Left renal cortex interstitium (tissue), 4 donors: Measurements from ENCODE around the gene PTGER2. TPM values are rescaled to one million over a fixed set of nuclear protein-coding genes. Genes with fewer than 3 reads are reported as not detected.

Experiments
- DNase-seq, 4 donors: peaks; one replicate each; pipeline ENCODE4 v3.0.0-alpha.2; 2013; ENCODE audit warnings: low read depth in 4 of 4, low spot score in 2 of 4, missing footprints in 1 of 4
- polyA plus RNA-seq, 4 donors: library from polyadenylated mRNA; unstranded; fragments of 120-200 nt; gene quantifications; one replicate each; pipeline ENCODE4 v1.2.1, GENCODE V29; 2013; ENCODE audit not compliant: insufficient read length in 4 of 4

PTGER2 gene
- polyA plus RNA-seq, 4 donors = 5.6 to 6.5 (median 6.2) TPM

- DNase-seq = no peak
Measured at GRCh38 chr14:52333823-52334657, 19.9 kb downstream of the PTGER2 start.

GRCh38 chr14:52336241-52336640 is 22.1 kb downstream of the PTGER2 start:
- no peak for DNase-seq

- no peak for DNase-seq
Measured at GRCh38 chr14:52338051-52338681, 24.1 kb downstream of the PTGER2 start.

DNA sequence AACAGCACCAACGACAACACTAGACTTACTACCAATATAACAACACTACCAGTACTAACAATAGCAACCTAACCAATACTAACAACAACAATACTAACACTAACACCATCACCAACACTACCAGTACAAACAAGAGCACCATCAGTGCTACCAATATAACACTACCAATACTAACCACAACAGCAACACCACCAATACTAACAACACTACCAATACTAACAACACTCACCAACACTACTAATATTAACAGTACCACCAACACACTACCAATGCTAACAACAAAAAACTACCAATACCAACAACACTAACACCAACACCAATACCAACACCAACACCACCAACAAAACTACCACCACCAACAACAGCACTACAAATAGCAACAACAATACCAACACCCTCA is 25.1 kb downstream of the PTGER2 start:
- DNase-seq = no peak

- no peak for DNase-seq
Measured at GRCh38 chr14:52342849-52343596, 28.9 kb downstream of the PTGER2 start.

- no peak for DNase-seq
Measured at GRCh38 chr14:52346778-52347177, 32.7 kb downstream of the PTGER2 start.

- no peak for DNase-seq
Measured at GRCh38 chr14:52348279-52348678, 34.2 kb downstream of the PTGER2 start.

- no peak for DNase-seq
Measured at GRCh38 chr14:52348776-52349175, 34.7 kb downstream of the PTGER2 start.

GRCh38 chr14:52349731-52350130 is 35.6 kb downstream of the PTGER2 start:
- no peak for DNase-seq

- no peak for DNase-seq
Measured at GRCh38 chr14:52350445-52350844, 36.3 kb downstream of the PTGER2 start.

DNA sequence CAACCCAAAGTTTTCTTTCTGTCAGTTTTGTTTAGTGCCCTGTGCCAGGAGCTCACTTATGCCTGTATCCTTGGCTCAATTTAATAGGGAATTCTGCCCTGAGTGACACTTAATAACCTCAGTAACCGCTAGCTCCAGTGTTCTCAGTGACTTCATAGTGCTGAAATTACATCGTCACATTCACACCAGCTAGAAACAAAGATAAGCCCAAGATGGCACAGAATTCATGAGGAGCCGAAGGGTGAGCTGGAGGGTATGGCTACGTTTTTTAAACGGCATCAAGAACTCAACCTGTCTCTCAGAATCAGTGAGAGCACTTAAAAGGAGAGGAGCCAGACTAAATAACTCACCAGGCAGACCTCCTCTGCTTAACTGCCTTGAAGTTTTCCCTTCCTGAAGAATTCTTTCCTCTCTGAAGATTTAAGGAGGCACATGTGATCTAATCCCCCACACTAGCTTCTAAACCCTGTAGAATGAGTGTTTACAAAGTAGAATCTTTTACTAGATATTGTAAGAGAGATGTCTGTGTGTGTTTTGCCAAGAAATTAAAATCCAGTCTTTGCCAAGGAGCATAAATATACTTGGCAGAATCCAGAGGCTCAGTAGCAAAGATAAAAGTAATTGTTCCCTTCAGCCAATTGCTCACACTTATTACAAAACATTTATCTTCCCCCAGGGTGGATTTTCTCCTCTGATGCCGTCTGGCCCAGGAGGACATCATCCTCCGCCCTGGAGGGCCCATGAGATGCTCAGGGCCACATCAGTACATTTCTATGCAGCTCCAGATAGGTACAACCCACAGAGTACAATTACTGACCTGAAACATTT is 37.3 kb downstream of the PTGER2 start:
- DNase-seq = peak; percentile 55 to 88 (median 63)

- peak in 1 of 4 donors; percentile 53 for DNase-seq
Measured at GRCh38 chr14:52352061-52352491, 38.0 kb downstream of the PTGER2 start.

GRCh38 chr14:52352569-52352968 is 38.5 kb downstream of the PTGER2 start:
- DNase-seq = no peak

DNA sequence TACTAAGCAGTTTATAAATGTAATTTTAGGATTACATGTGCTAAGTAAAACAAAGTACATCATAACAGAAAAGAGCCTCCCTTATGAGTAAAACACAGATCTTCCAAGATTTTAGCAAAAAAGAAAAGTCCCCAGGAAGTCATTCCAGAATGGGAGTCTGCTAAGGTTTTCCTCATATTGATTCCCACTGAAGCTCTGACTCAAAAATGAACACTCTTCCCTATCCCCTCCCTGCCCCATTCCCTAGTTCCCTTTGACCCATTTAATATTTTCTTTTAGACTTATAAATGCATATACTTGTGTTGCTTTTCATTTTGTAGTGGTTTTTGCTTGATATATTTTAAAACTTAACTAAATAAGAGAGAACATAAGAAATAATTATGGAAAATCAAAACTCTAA is 40.1 kb downstream of the PTGER2 start:
- DNase-seq = no peak

GRCh38 chr14:52355016-52355431 is 40.9 kb downstream of the PTGER2 start:
- DNase-seq = no peak

DNA sequence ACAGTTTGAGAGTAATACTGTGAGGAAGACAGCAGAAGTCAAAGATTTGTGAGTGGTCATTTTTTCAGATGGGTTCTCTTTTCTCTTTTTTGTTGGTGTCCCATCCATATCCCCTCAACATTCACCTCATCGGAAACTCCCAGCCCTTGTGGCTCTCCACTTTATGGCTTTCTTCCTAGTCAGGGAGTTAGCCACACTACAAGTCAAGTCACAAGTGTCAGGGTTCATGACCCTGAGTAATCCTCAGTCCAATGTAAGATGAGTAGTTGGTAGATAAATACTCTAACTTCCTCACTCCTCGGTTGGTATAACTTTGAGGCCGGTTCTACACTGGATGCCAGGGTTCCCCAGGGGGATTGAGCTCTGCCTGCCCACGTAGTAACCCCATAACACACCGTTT is 41.4 kb downstream of the PTGER2 start:
- no peak for DNase-seq

GRCh38 chr14:52356025-52356424 is 41.9 kb downstream of the PTGER2 start:
- DNase-seq = no peak

- no peak for DNase-seq
Measured at GRCh38 chr14:52360831-52361230, 46.7 kb downstream of the PTGER2 start.

- DNase-seq = no peak
Measured at GRCh38 chr14:52363041-52363704, 49.1 kb downstream of the PTGER2 start.

DNA sequence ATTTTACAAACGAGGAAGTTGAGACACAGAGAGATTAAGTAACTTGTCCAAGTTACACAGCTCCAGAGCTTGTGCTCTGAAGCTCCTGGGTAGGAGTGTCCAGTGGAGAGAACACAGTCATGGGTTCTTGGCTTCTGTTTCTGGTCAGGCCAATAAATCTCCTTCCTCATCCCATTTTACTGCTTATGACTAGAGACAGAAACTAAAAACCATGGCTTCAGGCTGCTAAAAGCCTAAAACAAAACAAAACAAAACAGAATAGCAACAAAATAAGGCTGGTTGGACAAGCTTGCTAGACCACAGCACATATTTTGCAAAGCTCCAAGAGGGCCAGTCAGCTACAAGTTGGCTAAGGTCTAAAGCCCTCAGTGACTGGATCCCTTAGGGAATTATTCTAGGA is 49.8 kb downstream of the PTGER2 start:
- DNase-seq = no peak
